ENCODE data around the gene HEG1. TPM values are rescaled to one million over a fixed set of nuclear protein-coding genes. Genes with fewer than 3 reads are reported as not detected.

The HEG1 gene
- total RNA-seq, 2 experiments from 2014 or later, result 58.6 to 61.7 TPM

- Mint-ChIP-seq H3K36me3 (ENCODE audit: low read depth) (no peaks in the 10 kb centered on the region), H3K9me3 (ENCODE audit: insufficient read depth) (no peaks in the 10 kb centered on the region), H3K4me3 (no peak overlapping the region), H3K4me1 (ENCODE audit: low read depth) (peaks cover 14% of the 10 kb centered on the region), H3K27ac (no peak overlapping the region), H3K27me3 (ENCODE audit: low read depth) (peaks cover 47% of the 10 kb centered on the region)
- DNase-seq (peak; percentile 38), ATAC-seq (peak; percentile 60)
- ChIA-PET POLR2A (interaction anchor here (1.1 kb wide), 1 partner anchor 129 kb away, joined by 4 read pairs; no protein-coding TSS in a partner anchor), CTCF (interaction anchor here (0.6 to 2.5 kb wide), 9 partner anchors 12 to 658 kb away, joined by 3 to 13 read pairs (median 4); no protein-coding TSS in a partner anchor)
These were observed 128.2 kb downstream of the HEG1 start for GRCh38 chr3:124927574-124928045.

- POLR2A ChIA-PET, result interaction anchor here (1.1 kb wide), 1 partner anchor 130 kb away, joined by 4 read pairs; no protein-coding TSS in a partner anchor
These were observed 129.2 kb downstream of the HEG1 start for GRCh38 chr3:124926426-124927101.

GRCh38 chr3:124924741-124925140, 131.1 kb downstream of the HEG1 start:
- Mint-ChIP-seq H3K9me3 (ENCODE audit: insufficient read depth) (no peaks in the 10 kb centered on the region), H3K4me3 (no peak overlapping the region), H3K4me1 (ENCODE audit: low read depth) (peaks cover 14% of the 10 kb centered on the region), H3K36me3 (ENCODE audit: low read depth) (no peaks in the 10 kb centered on the region), H3K27me3 (ENCODE audit: low read depth) (peaks cover 43% of the 10 kb centered on the region), H3K27ac (no peak overlapping the region)
- ATAC-seq (no peak), DNase-seq (no peak)
- ChIA-PET POLR2A (interaction anchor here (0.5 kb wide), 1 partner anchor 75 kb away, joined by 3 read pairs; no protein-coding TSS in a partner anchor), CTCF (interaction anchor here (0.6 to 1.6 kb wide), 4 partner anchors 9 to 167 kb away, joined by 3 to 4 read pairs (median 3); no protein-coding TSS in a partner anchor)

More at GRCh38 chr3:124926426-124927101, 129.2 kb downstream of the HEG1 start:
- Mint-ChIP-seq H3K27me3 (ENCODE audit: low read depth) (peaks cover 46% of the 10 kb centered on the region), H3K4me1 (ENCODE audit: low read depth) (peaks cover 14% of the 10 kb centered on the region), H3K9me3 (ENCODE audit: insufficient read depth) (no peaks in the 10 kb centered on the region), H3K4me3 (no peak overlapping the region), H3K36me3 (ENCODE audit: low read depth) (no peaks in the 10 kb centered on the region), H3K27ac (no peak overlapping the region)
- ATAC-seq, result no peak
- no peak for DNase-seq
- CTCF ChIA-PET, result interaction anchor here (1.3 to 2.5 kb wide), 6 partner anchors 13 to 659 kb away, joined by 3 to 13 read pairs (median 6); no protein-coding TSS in a partner anchor

- Mint-ChIP-seq H3K9me3 (ENCODE audit: insufficient read depth) (no peaks in the 10 kb centered on the region), H3K4me1 (ENCODE audit: low read depth) (peaks cover 14% of the 10 kb centered on the region), H3K4me3 (no peak overlapping the region), H3K36me3 (ENCODE audit: low read depth) (no peaks in the 10 kb centered on the region), H3K27ac (no peak overlapping the region), H3K27me3 (ENCODE audit: low read depth) (peaks cover 44% of the 10 kb centered on the region)
- POLR2A ChIA-PET, result no interaction called here
- no peak for ATAC-seq
- no peak for DNase-seq
- CTCF ChIA-PET, result interaction anchor here (1.2 to 1.6 kb wide), 3 partner anchors 19 to 168 kb away, joined by 3 to 4 read pairs (median 3); no protein-coding TSS in a partner anchor
These were observed 132.0 kb downstream of the HEG1 start for GRCh38 chr3:124923833-124924232.

- no peaks in the 10 kb centered on the region for H3K9me3 Mint-ChIP-seq (ENCODE audit: insufficient read depth)
- H3K27me3 Mint-ChIP-seq (ENCODE audit: low read depth), result peaks cover 34% of the 10 kb centered on the region
- POLR2A ChIA-PET, result no interaction called here
- H3K27ac Mint-ChIP-seq, result no peak overlapping the region
- ATAC-seq (no peak), DNase-seq (no peak)
- H3K36me3 Mint-ChIP-seq (ENCODE audit: low read depth), result no peaks in the 10 kb centered on the region
- CTCF ChIA-PET, result interaction anchor here (0.7 to 4.3 kb wide), 3 partner anchors 14 to 284 kb away, joined by 3 to 17 read pairs (median 4); no protein-coding TSS in a partner anchor
- no peak overlapping the region for H3K4me3 Mint-ChIP-seq
- H3K4me1 Mint-ChIP-seq (ENCODE audit: low read depth), result no peaks in the 10 kb centered on the region
These were observed 135.1 kb downstream of the HEG1 start for GRCh38 chr3:124920718-124921117.

- H3K36me3 Mint-ChIP-seq (ENCODE audit: low read depth), result no peaks in the 10 kb centered on the region
- no peak overlapping the region for H3K27ac Mint-ChIP-seq
- peaks cover 34% of the 10 kb centered on the region for H3K27me3 Mint-ChIP-seq (ENCODE audit: low read depth)
- ATAC-seq (no peak), DNase-seq (no peak)
- no peaks in the 10 kb centered on the region for H3K9me3 Mint-ChIP-seq (ENCODE audit: insufficient read depth)
- CTCF ChIA-PET, result interaction anchor here (1.1 to 4.3 kb wide), 2 partner anchors 13 to 18 kb away, joined by 4 to 17 read pairs; no protein-coding TSS in a partner anchor
- H3K4me1 Mint-ChIP-seq (ENCODE audit: low read depth), result no peaks in the 10 kb centered on the region
- H3K4me3 Mint-ChIP-seq, result no peak overlapping the region
- POLR2A ChIA-PET, result no interaction called here
These were observed 136.0 kb downstream of the HEG1 start for GRCh38 chr3:124919756-124920155.

GRCh38 chr3:124918524-124918923, 137.3 kb downstream of the HEG1 start:
- Mint-ChIP-seq H3K4me3 (no peak overlapping the region), H3K27me3 (ENCODE audit: low read depth) (peaks cover 28% of the 10 kb centered on the region), H3K36me3 (ENCODE audit: low read depth) (no peaks in the 10 kb centered on the region), H3K27ac (no peak overlapping the region), H3K4me1 (ENCODE audit: low read depth) (no peaks in the 10 kb centered on the region), H3K9me3 (ENCODE audit: insufficient read depth) (no peaks in the 10 kb centered on the region)
- CTCF ChIA-PET, result interaction anchor here (0.8 to 4.3 kb wide), 2 partner anchors 17 to 157 kb away, joined by 3 to 17 read pairs; no protein-coding TSS in a partner anchor
- DNase-seq (no peak), ATAC-seq (no peak)
- POLR2A ChIA-PET, result no interaction called here

GRCh38 chr3:124916837-124917409, 138.9 kb downstream of the HEG1 start:
- no peak for ATAC-seq

More at GRCh38 chr3:124916837-124917409, 138.9 kb downstream of the HEG1 start:
- no peak for DNase-seq
- Mint-ChIP-seq H3K4me1 (ENCODE audit: low read depth) (no peaks in the 10 kb centered on the region), H3K27me3 (ENCODE audit: low read depth) (peaks cover 25% of the 10 kb centered on the region), H3K9me3 (ENCODE audit: insufficient read depth) (no peaks in the 10 kb centered on the region), H3K27ac (no peak overlapping the region), H3K4me3 (no peak overlapping the region), H3K36me3 (ENCODE audit: low read depth) (no peaks in the 10 kb centered on the region)
- ChIA-PET CTCF (no interaction called here), POLR2A (no interaction called here)

Other genes starting within 250 kb of the HEG1 start
- not detected for gene ITGB5, start 168.6 kb downstream of the HEG1 start, total RNA-seq
- not detected for gene MUC13, start 121.2 kb downstream of the HEG1 start, total RNA-seq
- gene SLC12A8, start 156.8 kb upstream of the HEG1 start, total RNA-seq, result under 1 TPM; 0.45 to 0.50 TPM

Data from activated CD8-positive, alpha-beta T cell treated with anti-CD3 and anti-CD28 coated beads, Interleukin-2, amount 10 ng/mL, durations not matched to agents 7 days and 5 days (primary cell).